H9 (cell line): ENCODE data around the gene CCN5. TPM values are rescaled to one million over a fixed set of nuclear protein-coding genes. Genes with fewer than 3 reads are reported as not detected.

ENCODE experiments used
- DNase-seq: peaks from one replicate; pipeline ENCODE4 v3.0.0-alpha.2; 2017
- H2AFZ ChIP-seq: one replicate; pipeline ENCODE4 v1.6.1; 2013; ENCODE audit warnings: mild to moderate bottlenecking, low read length, control low read depth, moderate library complexity
- H2AK5ac ChIP-seq: 2 replicates; pipeline ENCODE4 v1.6.1; 2013; ENCODE audit warnings: low read length, control low read depth, mixed read lengths; ENCODE audit not compliant: insufficient read length
- H2BK120ac ChIP-seq: one replicate; pipeline ENCODE4 v1.6.1; 2013; ENCODE audit warnings: low read depth, mild to moderate bottlenecking, low read length, control low read depth, inconsistent platforms; ENCODE audit not compliant: poor library complexity, severe bottlenecking
- H2BK12ac ChIP-seq: 2 replicates; pipeline ENCODE4 v1.6.1; 2013; ENCODE audit warnings: low read length, control low read depth, mixed read lengths, low read depth; ENCODE audit not compliant: insufficient read length
- H2BK15ac ChIP-seq: 2 replicates; pipeline ENCODE4 v1.6.1; 2013; ENCODE audit warnings: low read depth, low read length, control low read depth
- H2BK20ac ChIP-seq: one replicate; pipeline ENCODE4 v1.6.1; 2013; ENCODE audit warnings: low read depth, mild to moderate bottlenecking, low read length, control low read depth, inconsistent platforms; ENCODE audit not compliant: poor library complexity, severe bottlenecking
- H2BK5ac ChIP-seq: 2 replicates; pipeline ENCODE4 v1.6.1; 2013; ENCODE audit warnings: low read length, control low read depth, mixed read lengths; ENCODE audit not compliant: insufficient read length
- H3K14ac ChIP-seq: 2 replicates; pipeline ENCODE4 v1.6.1; 2013; ENCODE audit warnings: low read length, control low read depth; ENCODE audit not compliant: insufficient read depth
- H3K18ac ChIP-seq: 2 replicates; pipeline ENCODE4 v1.6.1; 2013; ENCODE audit warnings: low read depth, mild to moderate bottlenecking, mixed read lengths, low read length, control low read depth; ENCODE audit not compliant: insufficient read length
- H3K23ac ChIP-seq: 2 replicates; pipeline ENCODE4 v1.6.1; 2013; ENCODE audit warnings: low read length, control low read depth, mixed read lengths, low read depth; ENCODE audit not compliant: insufficient read length
- H3K23me2 ChIP-seq: 2 replicates; pipeline ENCODE4 v1.6.1; 2013; ENCODE audit warnings: low read depth, mild to moderate bottlenecking, mixed read lengths, low read length, control low read depth; ENCODE audit not compliant: insufficient read length, poor library complexity, severe bottlenecking
- H3K27ac ChIP-seq: 2 replicates; pipeline ENCODE4 v1.5.1; 2013; ENCODE audit warnings: low read length, control low read depth, mixed read lengths, low read depth; ENCODE audit not compliant: insufficient read length
- H3K27me3 ChIP-seq: 2 replicates; pipeline ENCODE4 v1.6.1; 2013; ENCODE audit warnings: low read length, control low read depth, inconsistent platforms; ENCODE audit not compliant: insufficient read depth
- H3K4ac ChIP-seq: 2 replicates; pipeline ENCODE4 v1.6.1; 2013; ENCODE audit warnings: low read depth, mild to moderate bottlenecking, control low read depth, inconsistent platforms, low read length, moderate library complexity
- H3K4me1 ChIP-seq: 2 replicates; pipeline ENCODE4 v1.6.1; 2013; ENCODE audit warnings: low read length, control low read depth, inconsistent platforms; ENCODE audit not compliant: insufficient read depth
- H3K4me2 ChIP-seq: 2 replicates; pipeline ENCODE4 v1.6.1; 2013; ENCODE audit warnings: low read length, control low read depth, mixed read lengths; ENCODE audit not compliant: insufficient read length, insufficient read depth
- H3K56ac ChIP-seq: 2 replicates; pipeline ENCODE4 v1.6.1; 2013; ENCODE audit warnings: low read depth, mild to moderate bottlenecking, mixed read lengths, low read length, control low read depth; ENCODE audit not compliant: insufficient read length
- H3K79me1 ChIP-seq: 2 replicates; pipeline ENCODE4 v1.6.1; 2013; ENCODE audit warnings: low read depth, mild to moderate bottlenecking, moderate library complexity, low read length, control low read depth, inconsistent platforms; ENCODE audit not compliant: insufficient read depth, poor library complexity, severe bottlenecking
- H3K79me2 ChIP-seq: 2 replicates; pipeline ENCODE4 v1.6.1; 2013; ENCODE audit warnings: low read length, control low read depth, inconsistent platforms; ENCODE audit not compliant: insufficient read depth
- H3K9ac ChIP-seq: 2 replicates; pipeline ENCODE4 v1.6.1; 2013; ENCODE audit warnings: low read length, control low read depth, mixed read lengths; ENCODE audit not compliant: insufficient read length; ENCODE audit errors: extremely low read depth
- H3K9me3 ChIP-seq: one replicate; pipeline ENCODE4 v1.6.1; 2013; ENCODE audit warnings: low read depth, low read length, inconsistent platforms; ENCODE audit not compliant: control insufficient read depth
- H3T11ph ChIP-seq: one replicate; pipeline ENCODE4 v1.6.1; 2013; ENCODE audit warnings: mild to moderate bottlenecking, low read length, control low read depth, inconsistent platforms
- H4K20me1 ChIP-seq: one replicate; pipeline ENCODE4 v1.6.1; 2013; ENCODE audit not compliant: control insufficient read depth, insufficient read length, insufficient read depth
- H4K5ac ChIP-seq: 2 replicates; pipeline ENCODE4 v1.6.1; 2013; ENCODE audit warnings: low read depth, mild to moderate bottlenecking, mixed read lengths, low read length, control low read depth; ENCODE audit not compliant: insufficient read length
- H4K8ac ChIP-seq: replicated peaks from 2 replicates; pipeline ENCODE4 v1.6.1; 2013; ENCODE audit warnings: low read length, control low read depth, mixed read lengths, low read depth; ENCODE audit not compliant: insufficient read length
- H4K91ac ChIP-seq: 2 replicates; pipeline ENCODE4 v1.6.1; 2013; ENCODE audit warnings: low read depth, mild to moderate bottlenecking, moderate library complexity, mixed read lengths, low read length, control low read depth; ENCODE audit not compliant: insufficient read length
- H3K27ac Mint-ChIP-seq, 3 experiments: 2 replicates in 2 of 3; 3 replicates in 1 of 3; pipeline ENCODE4 v1.8.0; 2020 to 2021; ENCODE audit warnings: mixed read lengths in 3 of 3, mild to moderate bottlenecking in 1 of 3, moderate library complexity in 1 of 3
- H3K27me3 Mint-ChIP-seq: 2 replicates; pipeline ENCODE4 v1.8.0; 2021; ENCODE audit warnings: low read depth, mild to moderate bottlenecking, moderate library complexity, mixed read lengths
- H3K36me3 Mint-ChIP-seq, 3 experiments: 2 replicates in 2 of 3; 3 replicates in 1 of 3; pipeline ENCODE4 v1.8.0; 2020 to 2021; ENCODE audit warnings: low read depth in 3 of 3, mixed read lengths in 3 of 3; ENCODE audit not compliant: insufficient read depth in 1 of 3
- H3K4me1 Mint-ChIP-seq, 2 experiments: 2 replicates each; pipeline ENCODE4 v1.8.0; 2020; ENCODE audit warnings: mixed read lengths in 2 of 2
- H3K4me3 Mint-ChIP-seq, 2 experiments: 2 replicates in 1 of 2; 3 replicates in 1 of 2; pipeline ENCODE4 v1.8.0; 2020 to 2021; ENCODE audit warnings: mild to moderate bottlenecking in 2 of 2, mixed read lengths in 2 of 2, moderate library complexity in 1 of 2
- H3K9me3 Mint-ChIP-seq, 2 experiments: 2 replicates in 1 of 2; 3 replicates in 1 of 2; pipeline ENCODE4 v1.8.0; 2020; ENCODE audit warnings: mild to moderate bottlenecking in 2 of 2, mixed read lengths in 2 of 2, moderate library complexity in 1 of 2
- WGBS: extraction: QIAGEN DNeasy Blood & Tissue Kit; methylation state at CpG from one replicate; pipeline ENCODE4 v1.1.7; 2013; ENCODE audit warnings: missing lambda C conversion rate, low lambda C conversion rate, mixed read lengths; ENCODE audit not compliant: insufficient read length; ENCODE audit errors: extremely low coverage; 5-methylcytosine and 5-hydroxymethylcytosine counted together
- total RNA-seq: library from RNA; stranded (reverse); gene quantifications from 2 replicates; pipeline ENCODE4 v1.2.1, GENCODE V29; 2021
- TF ChIP-seq, protein P1 (sequence below): fragments of 200-600 bp; sonication (generic); conservative IDR thresholded peaks from 3 replicates; pipeline ENCODE4 v1.8.0; 2021; ENCODE audit warnings: antibody characterized with exemption, mild to moderate bottlenecking

CCN5 gene
- total RNA-seq, 1 experiment from 2014 or later = not detected

DNA sequence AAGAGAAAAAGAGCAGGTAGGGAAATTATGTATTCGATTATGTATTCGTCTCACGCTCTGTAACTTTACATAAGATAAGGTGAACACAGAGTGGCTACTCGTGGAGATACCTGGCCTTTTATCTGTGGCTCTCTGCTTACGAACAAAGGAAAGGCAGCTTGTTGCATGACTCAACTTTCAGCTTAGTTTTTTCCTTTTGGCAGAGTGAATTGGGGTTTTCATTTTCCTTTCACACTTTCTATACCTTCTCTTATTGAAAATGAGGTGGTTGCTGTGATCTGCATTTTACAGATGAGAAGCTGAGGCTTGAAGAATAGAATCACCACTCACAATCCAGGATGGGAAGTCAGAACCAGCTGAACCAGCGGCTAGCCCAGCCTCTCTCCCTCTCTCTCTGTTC, 17.2 kb downstream of the CCN5 start:
- Mint-ChIP-seq H3K4me3 (no peak overlapping the region), H3K36me3 (peaks cover 1 to 2% (median 2%) of the 10 kb centered on the region in 3 experiments; a peak in 2 of 7 replicates), H3K9me3 (no peaks in the 10 kb centered on the region; a peak in 1 of 5 replicates), H3K27ac (no peak overlapping the region; a peak in 2 of 7 replicates), H3K4me1 (peaks cover 31 to 43% of the 10 kb centered on the region in 2 experiments), H3K27me3 (no peaks in the 10 kb centered on the region)
- no peak overlapping the region for H3K9ac ChIP-seq
- H3K18ac ChIP-seq = no peak overlapping the region
- no peak overlapping the region for H2BK5ac ChIP-seq
- no peak overlapping the region for H3K4ac ChIP-seq
- H3K27ac ChIP-seq = no peak overlapping the region
- no peak overlapping the region for H4K5ac ChIP-seq
- H2BK15ac ChIP-seq = no peak overlapping the region
- no peak overlapping the region for H2BK20ac ChIP-seq
- no peaks in the 10 kb centered on the region for H3K9me3 ChIP-seq
- TF ChIP-seq, protein P1, sequence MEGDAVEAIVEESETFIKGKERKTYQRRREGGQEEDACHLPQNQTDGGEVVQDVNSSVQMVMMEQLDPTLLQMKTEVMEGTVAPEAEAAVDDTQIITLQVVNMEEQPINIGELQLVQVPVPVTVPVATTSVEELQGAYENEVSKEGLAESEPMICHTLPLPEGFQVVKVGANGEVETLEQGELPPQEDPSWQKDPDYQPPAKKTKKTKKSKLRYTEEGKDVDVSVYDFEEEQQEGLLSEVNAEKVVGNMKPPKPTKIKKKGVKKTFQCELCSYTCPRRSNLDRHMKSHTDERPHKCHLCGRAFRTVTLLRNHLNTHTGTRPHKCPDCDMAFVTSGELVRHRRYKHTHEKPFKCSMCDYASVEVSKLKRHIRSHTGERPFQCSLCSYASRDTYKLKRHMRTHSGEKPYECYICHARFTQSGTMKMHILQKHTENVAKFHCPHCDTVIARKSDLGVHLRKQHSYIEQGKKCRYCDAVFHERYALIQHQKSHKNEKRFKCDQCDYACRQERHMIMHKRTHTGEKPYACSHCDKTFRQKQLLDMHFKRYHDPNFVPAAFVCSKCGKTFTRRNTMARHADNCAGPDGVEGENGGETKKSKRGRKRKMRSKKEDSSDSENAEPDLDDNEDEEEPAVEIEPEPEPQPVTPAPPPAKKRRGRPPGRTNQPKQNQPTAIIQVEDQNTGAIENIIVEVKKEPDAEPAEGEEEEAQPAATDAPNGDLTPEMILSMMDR = no peak
- H2BK120ac ChIP-seq = no peak overlapping the region
- no peak overlapping the region for H4K91ac ChIP-seq
- H2BK12ac ChIP-seq = no peak overlapping the region
- no peak overlapping the region for H2AK5ac ChIP-seq
- no peaks in the 10 kb centered on the region for H3K27me3 ChIP-seq
- DNase-seq = no peak
- no peak overlapping the region for H2AFZ ChIP-seq
- no peak overlapping the region for H4K8ac ChIP-seq
- H4K20me1 ChIP-seq = no peaks in the 10 kb centered on the region
- H3K14ac ChIP-seq = no peak overlapping the region
- H3K79me1 ChIP-seq = no peaks in the 10 kb centered on the region
- H3K4me1 ChIP-seq = no peaks in the 10 kb centered on the region; the same call in 1 of the 2 replicates
- no peak overlapping the region for H3K4me2 ChIP-seq
- H3T11ph ChIP-seq = no peak overlapping the region
- no peaks in the 10 kb centered on the region for H3K23me2 ChIP-seq
- H3K56ac ChIP-seq = no peak overlapping the region
- H3K23ac ChIP-seq = no peak overlapping the region
- H3K79me2 ChIP-seq = no peaks in the 10 kb centered on the region
- no CpG with 5 or more reads among the region's 6 CpGs for WGBS
